Colonic mucosa (tissue), 4 donors: ENCODE results near the gene FAM187B. TPM values are rescaled to one million over a fixed set of nuclear protein-coding genes. Genes with fewer than 3 reads are reported as not detected.
"Not testable (repeated sequence)": the region's sequence is repeated elsewhere in the genome, so short reads cannot be mapped to it uniquely, and the experiment has no call there.

Source experiments
- DNase-seq: peaks from one replicate; pipeline ENCODE4 v3.0.0-alpha.2; 2020
- H3K27ac ChIP-seq: fragments of 200-600 bp; one replicate; pipeline ENCODE4 v1.8.0; 2021
- H3K27me3 ChIP-seq: fragments of 200-600 bp; one replicate; pipeline ENCODE4 v1.8.0; 2021
- H3K36me3 ChIP-seq: fragments of 200-600 bp; one replicate; pipeline ENCODE4 v1.8.0; 2021
- H3K4me1 ChIP-seq: fragments of 200-600 bp; one replicate; pipeline ENCODE4 v1.8.0; 2021; ENCODE audit warnings: mild to moderate bottlenecking
- H3K4me3 ChIP-seq: fragments of 200-600 bp; one replicate; pipeline ENCODE4 v1.8.0; 2021
- H3K9ac ChIP-seq, 2 donors: one replicate each; pipeline ENCODE4 v1.7.0; 2013; ENCODE audit warnings: control low read depth in 2 of 2, low read depth in 2 of 2, low read length in 2 of 2
- H3K9me3 ChIP-seq: fragments of 200-600 bp; one replicate; pipeline ENCODE4 v1.8.0; 2021
- CTCF ChIP-seq: fragments of 200-600 bp; IDR thresholded peaks from one replicate; pipeline ENCODE4 v1.8.0; 2022; ENCODE audit warnings: antibody characterized with exemption, mild to moderate bottlenecking
- intact Hi-C: fragments of 100-400 bp; cut with DNase I; formaldehyde crosslinking; loops from one replicate; pipeline ENCODE4 v1.14.1; 2022
- total RNA-seq, 2 donors: library from RNA; stranded (reverse); fragmentation: NEBNext Ultra II Directional in 1 of 2; extraction: Animal tissue kit (Norgen Biotek cat#: 25700) in 1 of 2; gene quantifications; one replicate each; pipeline ENCODE4 v1.2.1, GENCODE V29; 2021
- donor health status: healthy.
- donor health status: DM: no; HTN: no; CAD: no.
- donor health status: DM: no; HTN: no; CAD: no.

FAM187B gene
- total RNA-seq, 2 donors from 2014 or later: not detected

- H3K4me3 ChIP-seq: no peak overlapping the region
- H3K36me3 ChIP-seq: no peaks in the 10 kb centered on the region
- no peaks in the 10 kb centered on the region for H3K4me1 ChIP-seq
- no peaks in the 10 kb centered on the region for H3K9me3 ChIP-seq
- H3K27ac ChIP-seq: peak overlapping the region; percentile 32
- DNase-seq: peak; percentile 39
- TF ChIP-seq CTCF: no peak
- intact Hi-C loops: no loop called here
- no peaks in the 10 kb centered on the region for H3K27me3 ChIP-seq
- peak overlapping the region in 1 of 2 donors; percentile 15 for H3K9ac ChIP-seq
Observed at GRCh38 chr19:35204799-35205732, 23.5 kb downstream of the FAM187B start.

GRCh38 chr19:35202722-35203688 lies 25.5 kb downstream of the FAM187B start:
- DNase-seq: no peak
- no peak for TF ChIP-seq CTCF
- Histone ChIP-seq H3K27me3 (no peaks in the 10 kb centered on the region), H3K9me3 (no peaks in the 10 kb centered on the region), H3K4me3 (no peak overlapping the region), H3K4me1 (no peaks in the 10 kb centered on the region), H3K9ac (no peak overlapping the region), H3K36me3 (no peaks in the 10 kb centered on the region), H3K27ac (no peak overlapping the region)
- intact Hi-C loops: no loop called here

GRCh38 chr19:35199481-35199880 lies 29.1 kb downstream of the FAM187B start:
- Histone ChIP-seq H3K4me1 (no peaks in the 10 kb centered on the region), H3K9ac (no peak overlapping the region), H3K27me3 (no peaks in the 10 kb centered on the region), H3K27ac (no peak overlapping the region), H3K36me3 (no peaks in the 10 kb centered on the region), H3K4me3 (no peak overlapping the region), H3K9me3 (no peaks in the 10 kb centered on the region)
- TF ChIP-seq CTCF: no peak
- no peak for DNase-seq
- intact Hi-C loops: no loop called here

- intact Hi-C loops, H3K9me3 ChIP-seq, H3K36me3 ChIP-seq, H3K4me3 ChIP-seq, H3K9ac ChIP-seq, H3K27me3 ChIP-seq, H3K27ac ChIP-seq, DNase-seq, H3K4me1 ChIP-seq: not testable (repeated sequence)
Observed at GRCh38 chr19:35196861-35197260, 31.7 kb downstream of the FAM187B start.

- no peak overlapping the region for H3K27ac ChIP-seq
- intact Hi-C loops: no loop called here
- no peaks in the 10 kb centered on the region for H3K4me1 ChIP-seq
- no peak for DNase-seq
- no peaks in the 10 kb centered on the region for H3K36me3 ChIP-seq
- TF ChIP-seq CTCF: no peak
- H3K9ac ChIP-seq: no peak overlapping the region
- H3K9me3 ChIP-seq: no peaks in the 10 kb centered on the region
- H3K27me3 ChIP-seq: no peaks in the 10 kb centered on the region
- H3K4me3 ChIP-seq: no peak overlapping the region
Observed at GRCh38 chr19:35195830-35196229, 32.7 kb downstream of the FAM187B start.
